GM19452 (cell line): ENCODE data around the gene SBF2.

Experiments
- ATAC-seq: cut with Tn5 transposase; IDR thresholded peaks from one replicate; pipeline ENCODE4 v1.9.1; 2021; ENCODE audit not compliant: unreplicated experiment

Gene SBF2

DNA sequence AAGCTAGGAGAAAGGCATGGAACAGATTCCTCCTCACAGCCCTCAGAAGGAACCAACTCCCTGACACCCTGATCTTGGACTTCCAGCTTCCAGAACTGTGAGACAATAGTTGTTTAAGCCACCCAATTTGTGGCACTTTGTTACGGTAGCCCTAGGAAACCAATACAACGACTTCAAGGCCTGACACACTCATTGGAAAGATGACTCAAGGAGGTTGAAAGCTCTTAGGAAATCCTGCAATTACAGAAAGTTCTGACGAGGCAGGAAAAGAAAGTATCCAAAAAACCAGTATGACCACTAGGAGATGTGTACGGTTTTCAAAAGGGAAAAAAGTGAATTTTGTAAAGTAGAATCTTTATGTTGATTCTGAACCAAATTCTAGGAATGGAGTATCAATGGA is 468.7 kb downstream of the SBF2 start:
- ATAC-seq, result no peak

- no peak for ATAC-seq
These were observed 470.1 kb downstream of the SBF2 start for GRCh38 chr11:9823887-9824385.

GRCh38 chr11:9823439-9823838 is 470.6 kb downstream of the SBF2 start:
- ATAC-seq, result no peak

DNA sequence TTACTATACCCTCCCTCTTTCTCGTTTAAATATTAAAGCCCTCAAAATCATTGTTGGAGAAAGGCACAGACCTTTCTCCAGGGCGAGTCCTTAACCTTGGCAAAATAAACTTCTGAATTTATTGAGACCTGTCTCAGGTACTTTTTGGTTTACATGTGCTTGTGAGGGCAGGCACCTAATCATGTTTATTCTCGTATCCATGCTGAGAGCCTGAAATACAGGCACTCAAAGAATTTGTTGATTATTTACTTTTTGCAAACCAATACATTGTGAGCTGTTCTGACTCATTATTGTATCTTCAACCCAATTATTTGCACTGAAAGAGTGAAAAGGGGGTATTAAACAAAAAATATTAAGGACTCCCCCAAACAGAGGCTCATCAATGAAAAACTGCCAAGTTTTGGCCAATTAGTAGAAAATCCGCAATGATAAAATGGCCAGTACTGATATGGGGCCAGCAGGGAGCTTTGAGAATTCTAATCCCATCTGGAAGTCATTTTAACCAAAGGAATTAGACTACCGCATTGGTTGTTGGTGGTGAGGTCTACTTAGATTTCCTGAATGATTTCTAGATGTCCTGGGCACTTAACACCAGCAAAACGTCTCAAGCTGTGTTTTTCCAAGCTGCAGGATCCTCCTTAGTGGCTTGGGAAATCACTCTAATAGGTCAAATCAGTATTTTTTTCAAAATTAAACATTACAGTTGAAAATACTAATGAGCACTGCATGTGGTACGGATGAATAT is 472.8 kb downstream of the SBF2 start:
- ATAC-seq, result no peak

- no peak for ATAC-seq
These were observed 473.8 kb downstream of the SBF2 start for GRCh38 chr11:9820260-9820659.

- ATAC-seq, result no peak
These were observed 476.8 kb downstream of the SBF2 start for GRCh38 chr11:9817191-9817590.

DNA sequence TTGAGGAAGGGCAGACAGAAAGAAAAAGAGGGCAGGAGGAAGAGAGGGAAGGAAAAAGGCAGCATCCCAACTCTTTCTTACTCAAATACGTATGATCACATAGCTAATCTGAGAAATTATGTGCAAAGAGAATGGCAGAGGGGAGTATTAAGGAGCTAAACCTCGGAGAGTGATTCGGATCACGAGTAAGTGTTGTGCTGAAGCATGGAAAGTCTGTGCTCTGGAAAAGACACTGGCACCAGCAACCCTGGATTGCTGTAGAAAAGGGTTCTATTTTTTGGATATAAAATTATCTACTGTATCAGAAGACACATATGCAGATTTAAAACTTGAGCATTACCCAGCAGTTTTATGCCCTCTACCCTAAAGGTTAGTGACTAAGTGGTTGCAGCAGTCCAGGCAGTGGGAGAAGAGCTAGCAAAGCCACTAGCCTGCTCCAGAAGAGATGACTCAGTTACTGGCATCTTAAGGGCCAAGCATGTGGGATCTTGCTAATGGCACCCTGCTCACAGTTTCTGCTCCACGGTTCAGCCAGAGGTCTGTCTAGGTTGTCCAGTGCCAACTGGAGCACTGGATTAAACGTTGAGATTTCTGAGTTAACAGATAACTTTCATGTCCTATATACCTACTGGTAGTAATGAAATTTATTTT is 478.4 kb downstream of the SBF2 start:
- no peak for ATAC-seq

GRCh38 chr11:9814108-9814507 is 479.9 kb downstream of the SBF2 start:
- no peak for ATAC-seq

- no peak for ATAC-seq
These were observed 485.1 kb downstream of the SBF2 start for GRCh38 chr11:9808943-9809342.

DNA sequence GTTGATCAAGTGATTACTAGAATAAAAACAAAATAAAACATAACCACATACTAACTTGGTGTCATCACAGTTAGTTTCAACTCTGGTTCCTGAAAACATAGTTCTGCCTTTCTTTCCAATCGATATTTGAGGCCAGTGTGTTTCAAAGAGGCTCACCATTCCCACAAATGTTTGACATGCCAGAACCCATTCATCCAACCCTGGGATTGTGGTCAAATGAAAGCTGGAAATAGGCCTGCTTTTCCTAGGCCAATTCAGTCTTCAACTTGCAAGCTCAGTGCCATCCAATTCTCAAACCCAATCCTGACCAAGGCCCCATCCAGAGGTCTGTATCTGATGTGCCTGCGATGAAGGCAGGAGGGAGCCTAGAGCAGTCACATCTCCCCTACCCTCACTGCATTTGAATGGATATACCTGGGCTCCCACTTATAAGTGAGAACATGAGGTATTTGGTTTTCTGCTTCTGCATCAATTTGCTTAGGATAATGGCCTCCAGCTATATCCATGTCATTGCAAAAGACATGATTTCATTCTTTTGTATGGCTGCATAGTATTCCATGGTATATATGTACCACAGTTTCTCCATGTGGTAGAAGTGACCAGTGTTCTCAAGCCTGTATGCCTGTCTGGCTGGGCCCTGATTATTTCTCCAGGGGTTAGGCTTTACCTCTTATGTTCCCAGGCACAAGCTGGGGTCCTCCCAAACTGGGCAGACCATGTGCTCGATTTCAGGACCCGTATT is 486.9 kb downstream of the SBF2 start:
- no peak for ATAC-seq

GRCh38 chr11:9804419-9804902 is 489.6 kb downstream of the SBF2 start:
- no peak for ATAC-seq

DNA sequence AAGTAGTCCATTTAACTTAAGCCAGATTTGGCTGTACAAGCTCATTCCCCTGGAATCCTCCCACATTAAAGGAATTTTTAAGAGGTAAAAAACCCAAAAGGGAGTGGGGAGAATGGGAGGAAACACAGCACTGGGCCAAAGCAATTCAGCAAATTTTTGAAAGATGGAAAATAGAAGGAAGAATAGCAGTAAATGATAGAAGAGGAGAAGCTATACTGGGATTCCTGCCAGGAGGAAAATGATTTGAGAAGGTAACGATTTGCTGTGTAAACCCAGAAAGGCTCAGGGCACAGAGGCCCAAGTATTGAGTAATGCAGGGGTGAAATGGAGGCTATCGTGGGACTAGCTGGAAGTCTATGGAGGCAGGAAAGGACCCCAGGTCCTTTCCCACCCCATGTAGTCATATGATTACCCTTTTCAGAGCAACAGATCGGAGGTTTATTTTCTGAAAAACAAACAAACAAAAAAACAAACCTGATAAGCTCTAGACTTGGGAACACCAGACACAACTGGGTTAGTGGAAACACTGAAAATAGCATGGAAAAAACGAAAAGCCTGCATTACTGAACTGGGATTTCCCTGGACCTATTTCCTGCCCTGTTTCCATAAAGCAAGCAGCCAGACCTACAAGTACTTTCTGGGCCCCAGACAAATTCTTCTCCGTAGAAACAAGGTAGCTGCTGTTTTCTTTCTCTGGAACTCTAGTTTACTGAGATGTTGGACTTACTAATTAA is 490.2 kb downstream of the SBF2 start:
- no peak for ATAC-seq

GRCh38 chr11:9802291-9802861 is 491.6 kb downstream of the SBF2 start:
- no peak for ATAC-seq

DNA sequence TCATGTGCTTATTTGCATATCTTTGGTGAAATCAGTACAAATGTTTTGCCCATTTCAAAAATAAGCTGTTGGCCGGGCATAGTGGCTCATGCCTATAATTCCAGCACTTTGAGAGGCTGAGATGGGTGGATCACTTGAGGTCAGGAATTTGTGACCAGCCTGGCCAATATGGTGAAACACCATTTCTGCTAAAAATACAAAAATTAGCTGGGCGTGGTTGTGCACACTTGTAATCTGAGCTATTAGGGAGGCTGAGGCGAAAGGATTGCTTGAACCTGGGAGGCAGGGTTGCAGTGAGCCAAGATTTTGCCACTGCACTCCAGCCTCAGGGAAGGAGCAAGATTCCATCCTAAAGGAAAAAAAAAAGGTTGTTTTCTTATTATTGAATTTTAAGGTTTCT is 494.1 kb downstream of the SBF2 start:
- no peak for ATAC-seq

- no peak for ATAC-seq
These were observed 496.7 kb downstream of the SBF2 start for GRCh38 chr11:9797300-9797699.

DNA sequence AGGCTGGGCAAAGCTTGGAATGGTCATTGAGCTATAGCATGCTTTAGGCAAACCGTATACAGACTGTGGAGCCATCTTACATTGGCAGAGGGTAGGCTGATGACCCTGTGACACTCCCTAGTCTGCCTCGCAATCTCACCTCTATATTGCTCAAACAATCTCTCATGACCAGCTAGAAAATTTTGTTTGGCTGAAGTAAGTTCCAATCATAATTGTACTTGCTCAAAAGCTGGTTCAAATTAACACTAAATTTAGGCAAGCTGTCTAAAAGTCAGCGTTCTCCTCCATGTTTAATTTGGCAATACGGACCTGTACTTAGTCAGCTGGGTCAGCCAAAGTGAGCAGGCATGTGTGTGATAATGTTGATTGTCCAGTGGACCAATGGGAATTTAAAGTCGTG is 497.2 kb downstream of the SBF2 start:
- ATAC-seq, result no peak

DNA sequence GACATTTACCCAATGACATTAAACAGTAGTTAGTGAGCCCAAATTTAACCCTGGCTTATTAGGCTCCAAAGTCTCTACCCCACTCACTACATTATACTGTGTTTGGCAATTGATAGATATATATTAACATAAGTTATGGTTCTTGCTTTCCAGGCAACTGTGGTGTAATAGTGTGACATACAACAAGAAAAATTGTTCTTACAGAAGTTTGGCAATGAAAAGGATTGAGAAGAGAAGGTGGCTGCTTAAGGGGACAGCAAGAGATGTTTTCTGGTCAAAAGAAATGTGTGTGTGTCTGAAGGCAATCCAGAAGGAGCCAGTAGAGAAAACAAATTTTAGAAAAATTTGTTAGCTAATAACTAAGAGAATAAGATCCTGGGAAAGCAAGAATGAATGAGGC is 497.8 kb downstream of the SBF2 start:
- ATAC-seq, result no peak

DNA sequence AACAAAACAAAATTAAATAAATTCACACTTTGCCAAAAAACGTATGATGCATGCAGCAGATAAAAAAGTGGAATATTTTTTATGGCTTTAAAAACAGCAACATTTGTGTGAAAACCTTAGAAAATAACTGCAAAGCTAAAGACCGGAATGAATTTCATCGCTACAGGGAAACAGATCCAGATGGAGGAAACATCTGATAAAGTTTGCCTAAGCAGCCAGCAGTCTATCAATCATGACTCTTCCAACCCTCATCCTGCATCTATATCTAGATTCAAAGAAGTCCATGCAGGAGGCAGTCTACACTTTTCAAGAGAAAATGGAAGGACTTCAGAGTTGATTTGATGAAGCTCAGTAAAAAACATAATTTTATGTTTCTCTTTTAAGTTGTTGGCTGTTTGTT is 503.3 kb downstream of the SBF2 start:
- no peak for ATAC-seq

GRCh38 chr11:9789910-9790309 is 504.1 kb downstream of the SBF2 start:
- ATAC-seq, result no peak

GRCh38 chr11:9787981-9788521 is 506.0 kb downstream of the SBF2 start:
- no peak for ATAC-seq
